SHP77 treated with DMSO at 0.1 percent for 48 hours (cell line): ENCODE results near the gene COX20.
"Not testable (repeated sequence)": the region's sequence is repeated elsewhere in the genome, so short reads cannot be mapped to it uniquely, and the experiment has no call there.

Source experiments
- DNase-seq: peaks from one replicate; lab custom pipeline; 2025; lab: John Stamatoyannopoulos, UW

The COX20 gene

DNA sequence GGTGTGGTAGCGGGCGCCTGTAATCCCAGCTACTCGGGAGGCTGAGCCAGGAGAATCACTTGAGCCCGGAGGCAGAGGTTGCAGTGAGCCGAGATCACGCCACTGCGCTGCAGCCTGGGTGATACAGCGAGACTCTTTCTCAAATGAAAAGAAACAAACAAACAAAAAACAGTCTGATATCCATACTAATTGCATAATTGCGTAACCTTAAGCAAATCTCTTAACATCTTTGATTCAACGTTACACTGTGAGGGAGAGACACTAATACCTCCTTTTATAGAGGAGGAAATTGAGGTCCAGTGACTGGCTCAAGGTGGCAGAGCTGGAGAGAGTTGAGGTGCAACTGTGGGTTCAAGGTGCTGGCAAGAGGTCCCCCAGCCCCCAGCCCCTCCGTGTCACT, 12.6 kb upstream of the COX20 start:
- no peak for DNase-seq

DNA sequence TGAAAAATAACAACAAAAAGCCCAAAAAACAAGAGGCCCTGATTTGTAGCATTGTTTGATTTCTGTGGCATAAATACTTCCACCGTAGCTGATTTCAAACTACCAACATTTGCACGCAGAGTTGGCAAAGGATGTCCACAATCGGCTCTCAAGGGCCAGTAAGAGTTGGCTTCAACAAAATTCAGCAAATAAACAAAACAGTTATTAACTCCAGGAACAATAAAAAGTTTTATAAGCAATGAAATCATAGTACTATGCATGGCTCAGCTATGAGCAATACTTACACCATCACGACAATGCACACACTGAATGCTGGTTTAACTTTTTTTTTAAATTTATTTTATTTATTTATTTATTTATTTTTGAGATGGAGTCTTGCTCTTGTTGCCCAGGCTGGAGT, 8.7 kb upstream of the COX20 start:
- no peak for DNase-seq

DNA sequence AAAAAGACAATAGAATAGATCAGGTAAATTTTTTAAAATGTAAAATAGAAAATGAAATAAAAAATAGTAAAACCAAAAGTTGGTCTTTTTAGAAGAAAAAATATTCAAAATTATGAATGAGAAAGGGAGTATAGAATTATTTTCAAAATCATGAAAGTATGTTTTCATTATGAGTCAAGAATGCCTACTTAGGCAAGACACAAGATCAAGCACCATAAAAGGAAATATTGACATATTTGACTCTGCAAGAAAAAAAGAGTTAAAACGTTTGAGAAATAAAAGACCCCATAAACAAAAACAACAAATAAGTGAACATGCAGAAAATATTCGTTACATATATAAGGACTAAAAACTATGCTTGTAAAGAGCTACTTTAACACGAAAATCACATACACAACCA, 4.8 kb upstream of the COX20 start:
- DNase-seq = no peak

DNA sequence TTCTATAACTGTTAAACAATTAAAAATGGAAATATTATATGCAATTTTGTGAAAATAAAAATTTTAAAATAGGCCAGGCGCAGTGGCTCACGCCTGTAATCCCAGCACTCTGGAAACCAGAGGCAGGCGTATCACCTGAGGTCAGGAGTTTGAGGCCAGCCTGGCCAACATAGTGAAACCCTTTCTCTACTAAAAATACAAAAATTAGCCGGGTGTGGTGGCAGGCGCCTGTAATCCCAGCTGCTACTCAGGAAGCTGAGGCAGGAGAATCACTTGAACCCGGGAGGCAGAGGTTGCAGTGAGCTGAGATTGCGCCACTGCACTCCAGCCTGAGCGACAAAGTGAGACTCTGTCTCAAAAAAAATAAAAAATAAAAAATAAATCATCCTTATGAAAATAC, 2.2 kb upstream of the COX20 start:
- not testable (repeated sequence) for DNase-seq

DNA sequence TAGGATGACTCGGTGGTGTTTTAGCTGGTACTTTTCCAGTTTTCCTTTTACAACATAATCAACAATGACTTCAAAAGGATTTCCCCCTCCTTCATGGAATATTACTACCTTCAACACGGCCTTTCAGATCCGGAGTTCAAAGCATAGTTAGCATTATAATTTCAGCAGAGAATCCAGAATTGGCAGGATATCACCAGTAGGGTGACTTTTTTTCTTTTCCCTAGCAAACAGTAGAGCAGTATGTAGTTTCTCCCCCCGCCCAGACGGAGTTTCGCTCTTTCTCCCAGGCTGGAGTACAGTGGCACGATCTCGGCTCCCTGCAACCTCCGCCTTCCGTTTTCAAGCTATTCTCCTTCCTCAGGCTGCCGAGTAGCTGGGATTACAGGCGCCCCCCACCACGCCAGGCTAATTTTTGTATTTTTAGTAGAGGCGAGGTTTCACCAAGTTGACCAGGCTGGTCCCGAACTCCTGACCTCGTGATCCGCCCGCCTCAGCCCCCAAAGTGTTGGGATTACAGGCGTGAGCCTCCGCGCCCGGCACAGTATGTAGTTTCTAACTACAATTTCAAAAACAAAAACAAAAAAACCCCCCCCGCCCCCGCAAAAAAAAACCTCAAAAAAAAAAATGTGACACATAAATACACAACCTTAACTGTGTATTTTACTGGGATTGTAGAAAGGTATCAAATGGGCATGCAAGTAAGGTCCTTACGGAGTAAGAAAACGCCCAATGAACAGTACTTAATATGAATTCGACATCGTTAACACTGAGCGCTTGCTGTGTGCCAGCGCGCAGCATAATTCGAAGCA, 1.5 kb upstream of the COX20 start:
- peak; percentile 58 for DNase-seq

DNA sequence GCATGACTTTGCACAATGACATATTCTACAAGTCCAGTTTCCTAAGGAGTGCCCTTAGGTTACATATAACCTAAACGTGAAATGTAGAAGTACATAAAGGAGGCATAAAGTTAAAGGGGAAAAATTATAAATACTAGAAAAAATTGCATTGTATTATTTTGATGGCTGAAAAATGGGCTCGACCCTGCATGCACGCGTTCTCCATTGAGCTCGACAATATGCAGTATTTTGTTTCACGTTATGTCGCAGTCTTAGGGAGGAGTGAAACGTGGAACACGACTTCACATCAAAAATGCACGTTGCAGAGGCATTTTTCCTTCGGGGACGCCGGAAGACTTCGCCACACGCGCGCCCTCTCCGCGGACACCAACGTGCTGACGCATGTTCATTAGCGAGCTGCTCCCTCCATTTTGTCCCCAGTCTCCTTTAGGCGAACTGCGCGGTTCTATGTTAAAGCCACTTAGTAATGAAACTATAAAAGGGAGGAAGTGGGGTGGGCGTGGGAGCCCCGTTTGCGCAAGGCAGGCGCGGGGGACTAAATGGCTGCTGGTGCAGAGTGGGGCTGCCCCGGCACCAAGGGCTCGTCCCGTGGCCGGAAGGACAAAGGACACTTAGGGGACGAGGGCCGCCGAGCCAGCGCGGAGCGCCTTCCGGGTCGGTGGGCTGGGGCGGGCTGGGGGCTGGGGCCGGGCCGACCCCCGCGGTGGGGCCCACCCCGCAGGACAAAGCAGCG, 749 bp upstream of the COX20 start:
- DNase-seq = peak; percentile 87

DNA sequence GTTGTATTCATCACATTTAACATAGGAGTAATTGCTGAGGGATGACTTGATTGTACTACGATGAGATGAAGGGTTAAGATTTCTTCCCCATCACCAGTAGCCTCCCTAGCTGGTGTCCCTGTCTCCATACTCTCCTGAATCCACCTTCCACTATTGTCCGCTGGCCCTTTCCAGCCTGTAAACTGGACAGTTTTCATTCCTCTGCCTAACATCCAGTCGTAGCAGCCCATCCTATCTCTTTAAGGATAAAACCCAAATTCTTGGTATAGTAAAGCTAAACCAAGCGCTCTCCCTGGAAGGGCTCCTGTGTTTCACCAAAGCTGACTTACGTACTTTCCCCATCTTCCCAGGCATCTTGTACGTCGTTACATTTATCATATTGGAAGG, 670 bp downstream of the COX20 start:
- no peak for DNase-seq

DNA sequence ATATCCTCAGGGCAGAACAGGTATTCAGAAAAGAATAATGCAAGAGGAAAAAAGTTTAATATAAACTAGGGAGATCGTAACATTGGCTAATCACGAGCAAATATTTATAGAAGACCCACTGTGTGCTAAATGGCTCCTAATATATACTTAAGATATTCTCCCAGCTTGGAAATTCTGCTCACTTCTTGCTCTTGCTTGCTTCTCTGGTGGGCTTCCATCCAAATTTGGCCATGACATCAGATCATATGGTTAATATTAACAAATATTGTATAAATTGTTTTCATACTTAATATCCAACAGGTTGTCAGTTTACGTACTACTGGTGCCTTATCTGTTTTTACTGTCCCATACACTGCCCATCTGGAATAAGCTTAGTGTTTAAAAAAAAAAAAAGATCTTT, 1.1 kb downstream of the COX20 start:
- DNase-seq = no peak

DNA sequence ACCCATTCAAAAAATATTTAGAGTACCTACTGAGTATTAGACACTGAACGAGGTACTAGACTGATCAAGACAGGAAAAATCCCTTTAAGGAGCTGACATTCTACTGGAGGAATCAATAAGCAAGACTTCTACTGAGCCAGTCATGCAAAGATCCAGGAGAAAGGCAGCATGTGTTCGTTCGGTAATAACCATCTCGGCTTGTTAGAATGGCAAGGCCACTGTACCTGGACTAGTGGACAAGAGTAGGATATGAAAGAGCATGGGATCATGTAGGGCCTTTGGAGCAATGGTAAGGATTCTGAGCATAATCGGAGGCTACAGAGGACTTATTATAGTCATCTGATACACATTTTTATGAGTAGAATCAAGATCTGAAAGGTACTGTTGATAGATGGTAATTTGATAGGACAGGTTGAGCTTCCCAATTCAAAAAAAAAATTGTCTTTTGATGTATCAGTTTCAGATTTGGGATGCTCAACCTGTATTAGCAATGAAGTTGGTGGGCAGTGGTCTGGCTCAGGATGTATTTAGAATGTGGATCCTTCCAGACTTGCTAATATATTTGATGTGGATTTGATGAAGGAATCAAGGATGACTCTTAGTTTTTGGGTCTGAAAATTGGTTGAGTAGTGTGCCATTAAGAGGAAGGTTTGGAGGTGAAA, 2.3 kb downstream of the COX20 start:
- no peak for DNase-seq

DNA sequence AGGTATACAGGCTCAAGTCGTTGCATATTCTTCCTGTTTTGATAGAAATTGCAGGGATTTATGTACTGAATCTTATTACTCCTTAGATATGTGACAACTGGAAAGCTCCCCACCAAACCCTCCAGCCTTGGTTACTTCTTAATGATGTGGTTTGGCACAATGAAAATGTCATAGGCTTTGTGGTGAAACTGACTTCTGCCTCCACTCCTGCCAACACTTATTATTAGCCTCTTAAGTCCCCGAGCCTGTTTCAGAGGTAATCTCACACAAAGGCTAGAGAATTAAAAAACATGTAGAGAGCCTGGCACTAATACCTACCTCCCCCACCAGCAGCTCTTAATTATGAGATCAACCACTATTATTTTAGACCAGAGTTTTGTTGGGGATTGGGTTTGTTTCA, 4.2 kb downstream of the COX20 start:
- DNase-seq = no peak

DNA sequence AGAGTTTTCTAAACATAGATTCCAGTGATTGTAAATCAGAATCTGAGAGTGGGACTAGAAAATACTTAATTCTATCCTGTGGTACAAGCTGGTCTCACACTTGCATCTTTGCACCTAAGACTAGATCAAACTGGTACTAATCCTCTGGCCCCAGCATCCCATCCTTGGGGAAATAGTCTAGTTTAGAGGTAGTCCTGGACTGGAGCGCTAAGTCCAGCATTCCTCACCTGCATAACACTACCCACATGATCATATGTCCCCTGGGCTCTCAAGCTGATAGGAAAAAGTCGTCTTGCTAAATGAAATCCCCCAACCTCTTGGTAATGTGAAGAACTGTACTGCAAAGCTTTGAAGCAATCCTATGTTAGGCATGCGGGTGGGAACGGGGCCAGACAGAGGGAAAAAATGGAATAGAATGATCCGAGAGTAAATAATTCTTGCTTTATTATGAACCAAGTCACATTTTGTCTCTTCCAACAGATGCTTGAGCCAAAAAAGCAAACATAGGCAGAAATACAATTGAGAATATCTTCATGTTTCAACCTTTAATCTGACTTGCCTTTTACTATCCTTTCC, 4.8 kb downstream of the COX20 start:
- DNase-seq = no peak

DNA sequence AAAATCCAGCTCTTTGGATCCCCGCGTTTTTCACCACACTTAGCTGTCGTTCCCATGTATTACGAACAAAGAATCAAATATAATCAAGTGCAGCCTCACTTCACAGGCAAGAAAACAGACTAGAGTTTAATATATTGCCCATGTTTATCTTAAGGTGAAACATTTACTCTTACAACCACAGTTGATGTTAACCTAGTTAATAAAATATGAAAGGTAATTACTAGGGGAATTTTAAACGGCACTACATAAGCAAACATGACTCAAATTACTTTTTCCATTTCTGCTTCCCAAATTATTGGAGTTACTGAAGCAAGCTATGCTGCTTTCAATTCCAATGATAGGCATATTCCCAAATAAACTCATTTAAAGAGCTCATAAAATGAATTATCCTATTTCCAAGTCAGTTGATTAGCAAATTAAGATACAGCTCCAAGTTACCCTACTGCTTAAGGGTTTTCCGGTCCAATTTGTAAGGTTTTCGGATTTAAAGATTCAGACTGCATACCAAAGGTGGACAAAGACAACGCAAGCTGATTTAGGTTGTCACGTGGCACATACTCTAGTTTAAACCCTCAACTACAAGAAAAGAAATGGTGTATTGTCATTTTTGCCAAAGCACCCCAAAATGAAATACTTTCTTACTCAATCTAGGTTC, 5.9 kb downstream of the COX20 start:
- DNase-seq = no peak

DNA sequence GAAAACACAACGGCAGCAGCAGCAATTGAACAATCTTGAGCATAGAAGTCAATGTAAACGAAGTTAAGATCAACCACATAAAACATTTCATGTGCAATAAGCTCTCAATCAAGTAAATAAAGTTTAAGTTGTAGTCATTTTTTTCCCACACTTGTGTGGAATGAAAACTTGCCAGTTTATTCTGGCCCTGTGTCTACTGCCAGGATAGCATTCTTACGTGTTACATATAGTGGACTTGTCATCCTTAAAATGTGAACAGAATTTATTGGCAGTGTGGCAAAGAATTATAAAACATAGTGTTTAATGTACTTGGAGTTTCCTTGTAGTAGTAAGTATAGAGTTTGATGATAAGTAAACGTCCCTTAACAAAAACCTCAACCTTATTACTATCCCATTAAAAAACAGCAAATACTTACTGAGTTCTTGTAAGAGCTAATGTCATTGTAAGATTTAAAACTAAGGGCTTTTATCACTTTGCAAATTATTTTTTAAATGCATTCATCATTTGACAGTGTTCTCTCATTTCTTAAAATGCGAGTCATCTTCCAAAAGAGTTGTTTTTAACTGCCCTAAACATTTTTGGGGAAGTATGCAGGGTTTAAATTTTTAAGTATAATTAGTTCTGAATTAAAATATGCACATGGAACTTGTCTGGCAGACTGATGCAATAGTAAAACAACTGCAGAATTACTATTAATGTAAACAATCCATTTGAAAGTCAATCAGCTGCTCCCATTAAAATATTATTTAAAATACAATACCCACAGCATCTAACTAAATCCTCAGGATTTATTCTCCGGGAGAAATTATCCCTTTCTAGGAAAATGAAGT, 7.9 kb downstream of the COX20 start:
- no peak for DNase-seq

DNA sequence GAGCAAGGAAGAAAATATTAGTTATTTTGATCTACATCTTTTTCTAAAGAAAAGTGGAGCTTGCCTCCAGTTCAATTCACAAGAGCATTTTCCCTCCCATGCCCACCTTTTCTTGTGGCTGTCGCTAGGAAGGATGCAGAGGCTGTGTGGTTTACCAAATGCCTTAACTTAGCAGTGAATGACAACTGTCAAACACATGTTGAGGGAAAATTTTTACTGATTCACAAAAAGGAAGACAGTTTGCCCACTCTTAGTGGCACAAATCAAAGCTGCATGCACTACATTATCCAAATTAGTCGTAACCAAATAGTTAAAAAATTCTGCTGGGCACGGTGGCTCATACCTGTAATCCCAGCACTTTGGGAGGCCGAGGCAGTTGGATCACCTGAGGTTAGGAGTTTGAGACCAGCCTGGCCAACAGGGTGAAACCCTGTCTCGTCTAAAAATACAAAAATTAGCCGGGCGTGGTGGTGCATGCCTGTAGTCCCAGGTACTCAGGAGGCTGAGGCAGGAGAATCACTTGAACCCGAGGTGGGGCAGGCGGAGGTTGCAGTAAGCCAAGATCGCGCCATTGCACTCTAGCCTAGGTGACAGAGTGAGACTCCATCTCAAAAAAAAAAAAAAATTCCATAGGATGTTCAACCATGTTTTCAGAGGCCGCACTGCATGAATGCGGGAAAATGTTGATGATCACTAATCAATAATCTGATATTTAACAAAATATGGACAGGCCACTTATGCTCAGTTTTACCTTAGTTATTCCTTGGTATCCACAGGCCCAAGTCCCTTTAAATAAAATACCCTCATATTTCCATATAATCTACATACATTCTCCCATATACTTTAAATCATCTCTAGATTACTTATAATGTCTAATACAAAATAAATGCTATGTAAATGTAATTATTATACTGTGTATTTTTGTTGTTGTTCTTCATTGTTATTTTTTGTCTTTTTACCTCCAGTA, 9.0 kb downstream of the COX20 start:
- no peak for DNase-seq

DNA sequence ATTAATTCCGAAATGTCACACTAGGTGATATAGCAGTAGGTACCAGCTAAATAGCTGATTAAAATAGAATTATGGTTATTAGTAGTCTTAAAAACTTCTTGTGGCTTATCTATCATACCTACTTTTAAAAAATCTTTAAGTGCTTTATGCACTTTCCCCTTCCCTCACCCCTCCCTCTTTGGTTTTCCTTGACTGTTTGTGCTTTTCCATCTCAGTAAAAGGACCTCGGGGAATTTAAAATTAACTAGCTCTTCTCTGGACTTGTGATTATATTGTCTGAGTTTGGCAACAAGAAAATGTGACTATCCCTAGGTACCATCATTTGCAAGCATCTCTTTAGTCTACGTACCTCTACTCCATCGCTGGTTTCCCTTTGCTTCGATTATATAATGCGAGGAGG, 11.2 kb downstream of the COX20 start:
- no peak for DNase-seq

DNA sequence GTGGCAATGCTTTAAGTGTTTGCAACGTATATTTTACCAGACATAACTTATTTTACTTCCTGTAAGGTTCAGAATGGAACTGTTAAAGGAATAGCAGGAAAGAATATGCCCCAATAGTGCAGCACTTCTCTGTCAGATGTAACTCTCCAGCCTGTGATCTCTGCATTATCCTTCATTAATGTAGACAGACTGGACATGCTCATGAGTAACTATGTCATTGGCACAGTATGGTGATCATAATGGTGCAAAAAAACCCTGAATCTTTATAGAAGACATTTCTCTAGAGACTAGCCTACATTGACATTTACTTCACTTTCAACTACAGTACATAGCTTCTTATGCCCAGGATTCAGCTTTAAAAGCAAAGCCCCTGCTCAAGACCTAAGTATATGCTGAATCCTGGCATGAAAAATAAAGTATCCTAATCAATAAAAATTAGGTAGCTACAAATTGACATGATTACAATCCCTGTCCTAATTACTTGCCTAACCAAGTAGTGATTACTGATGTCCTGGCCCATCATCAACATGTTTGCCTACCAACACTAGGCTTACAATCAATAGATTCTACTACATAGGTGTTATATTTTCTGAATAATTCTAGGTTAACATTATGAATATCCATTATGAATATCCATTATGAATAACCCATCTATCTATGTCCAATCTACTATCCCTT, 13.9 kb downstream of the COX20 start:
- DNase-seq = no peak

DNA sequence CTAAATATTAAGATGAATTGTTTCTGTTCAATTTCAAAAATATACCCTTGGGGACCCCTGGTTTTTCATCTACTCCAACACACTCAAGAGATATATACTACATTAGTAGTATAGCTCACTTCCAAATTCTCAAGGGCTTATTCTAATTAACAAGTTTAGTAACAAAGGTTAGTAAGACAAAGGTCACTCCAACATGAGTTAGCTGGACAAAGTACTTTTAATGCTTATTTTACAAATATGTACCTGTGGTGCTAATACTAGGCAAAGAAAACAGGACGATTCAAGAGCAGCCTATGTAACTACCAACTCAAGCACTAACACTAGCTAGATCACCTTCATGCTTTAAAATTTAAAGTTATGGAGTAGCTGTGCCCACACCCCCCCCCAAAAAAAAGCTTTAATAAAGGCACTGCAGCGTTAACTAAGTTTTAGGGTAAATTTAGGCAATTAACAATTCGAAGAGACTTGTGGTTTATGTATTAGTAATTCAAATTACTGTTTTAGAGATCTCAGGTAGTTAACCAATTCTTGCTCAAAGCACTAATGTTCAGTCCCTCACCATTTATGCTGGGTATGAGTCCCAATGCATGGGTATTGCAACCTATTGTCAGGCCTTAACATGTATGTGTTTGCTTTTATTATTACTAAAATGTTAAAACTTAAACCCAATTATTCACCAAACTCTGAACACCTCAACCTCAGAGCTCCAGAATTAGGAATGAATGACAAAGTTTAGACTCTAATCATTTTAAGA, 14.8 kb downstream of the COX20 start:
- DNase-seq = no peak

DNA sequence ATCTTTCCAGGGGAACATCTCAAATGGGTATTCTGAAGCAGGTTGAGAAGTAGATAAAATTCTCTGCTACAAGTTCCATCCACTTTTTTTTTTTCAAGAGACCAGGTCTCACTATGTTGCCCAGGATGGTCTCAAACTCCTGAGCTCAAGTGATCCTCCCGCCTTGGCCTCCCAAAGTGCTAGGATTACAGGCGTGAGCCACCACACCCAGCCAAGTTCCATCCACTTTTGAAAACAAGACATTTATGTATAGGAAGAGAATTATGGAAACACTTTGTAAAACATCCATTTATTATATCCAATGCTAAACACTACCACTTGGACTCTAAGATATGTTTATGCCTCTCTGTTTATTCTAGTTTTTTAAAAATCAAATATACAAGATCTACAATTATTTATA, 15.4 kb downstream of the COX20 start:
- no peak for DNase-seq
